Measurements from ENCODE around the gene ROBO1.

- TF ChIP-seq FOXA1 (IDR thresholded peaks at IDR 0.05) (no peak), LEF1 (IDR thresholded peaks at IDR 0.05; ENCODE audit: borderline replicate concordance) (no peak), TARDBP (IDR thresholded peaks at IDR 0.05) (no peak), HDGF (IDR thresholded peaks at IDR 0.05; ENCODE audit: borderline replicate concordance) (no peak), NFRKB (IDR thresholded peaks at IDR 0.05) (no peak), ELF4 (IDR thresholded peaks at IDR 0.05) (no peak), PKNOX1 (IDR thresholded peaks at IDR 0.05) (no peak), SP1 (IDR thresholded peaks at IDR 0.05) (no peak)
These were observed 387.2 kb downstream of the ROBO1 start for GRCh38 chr3:79380581-79380980.
